Loucy (cell line): Measurements from ENCODE around the gene ATP1A2.

Experiments
- H2AFZ ChIP-seq: fragments of 200-600 bp; sonication (generic); 2 replicates; pipeline ENCODE4 v1.6.0; 2016; ENCODE audit warnings: antibody characterized with exemption, mild to moderate bottlenecking, low read length, moderate library complexity
- H3F3A ChIP-seq: fragments of 200-600 bp; 2 replicates; pipeline ENCODE4 v1.6.0; 2016; ENCODE audit warnings: antibody characterized with exemption, low read depth, mild to moderate bottlenecking
- H3K27me3 ChIP-seq: fragments of 200-600 bp; sonication (generic); 2 replicates; pipeline ENCODE4 v1.6.1; 2014; ENCODE audit warnings: low read length, mild to moderate bottlenecking; ENCODE audit not compliant: insufficient read depth, poor library complexity, severe bottlenecking
- H3K36me3 ChIP-seq: fragments of 200-600 bp; sonication (generic); 2 replicates; pipeline ENCODE4 v1.6.1; 2016; ENCODE audit warnings: low read length; ENCODE audit not compliant: insufficient read depth
- H3K4me1 ChIP-seq: fragments of 200-600 bp; sonication (generic); 2 replicates; pipeline ENCODE4 v1.5.1; 2014; ENCODE audit warnings: low read length, mild to moderate bottlenecking; ENCODE audit not compliant: insufficient read depth, poor library complexity, severe bottlenecking
- H3K4me2 ChIP-seq: fragments of 200-600 bp; sonication (generic); 2 replicates; pipeline ENCODE4 v1.6.0; 2014; ENCODE audit warnings: antibody characterized with exemption, low read length, low read depth, mild to moderate bottlenecking; ENCODE audit not compliant: poor library complexity, severe bottlenecking
- H3K4me3 ChIP-seq: fragments of 200-600 bp; sonication (generic); 2 replicates; pipeline ENCODE4 v1.5.1; 2014; ENCODE audit warnings: low read length, mild to moderate bottlenecking, mixed read lengths; ENCODE audit not compliant: poor library complexity, severe bottlenecking
- H3K79me2 ChIP-seq: fragments of 200-600 bp; sonication (generic); 2 replicates; pipeline ENCODE4 v1.6.1; 2014; ENCODE audit warnings: low read length; ENCODE audit not compliant: insufficient read depth
- H3K9ac ChIP-seq: fragments of 200-600 bp; sonication (generic); 2 replicates; pipeline ENCODE4 v1.6.0; 2014; ENCODE audit warnings: mild to moderate bottlenecking, low read depth, low read length, moderate library complexity; ENCODE audit not compliant: poor library complexity, severe bottlenecking
- H3K9me2 ChIP-seq: fragments of 200-600 bp; sonication (generic); replicated peaks from 2 replicates; pipeline ENCODE4 v1.6.1; 2016; ENCODE audit warnings: low read depth, low read length, mixed read lengths
- H3K9me3 ChIP-seq: fragments of 200-600 bp; sonication (generic); 2 replicates; pipeline ENCODE4 v1.6.1; 2014; ENCODE audit warnings: mild to moderate bottlenecking, antibody characterized with exemption, low read length, low read depth; ENCODE audit not compliant: insufficient read depth
- H4K20me1 ChIP-seq: fragments of 200-600 bp; sonication (generic); 2 replicates; pipeline ENCODE4 v1.6.0; 2014; ENCODE audit warnings: antibody characterized with exemption, low read length, mild to moderate bottlenecking; ENCODE audit not compliant: insufficient read depth, poor library complexity, severe bottlenecking
- CTCF ChIP-seq: fragments of 200-600 bp; sonication (generic); conservative IDR thresholded peaks from 2 replicates; pipeline ENCODE4 v1.5.1; 2014; ENCODE audit warnings: mild to moderate bottlenecking, antibody characterized with exemption, low read length
- EZH2phosphoT487 ChIP-seq: fragments of 200-600 bp; IDR thresholded peaks from 2 replicates; pipeline ENCODE4 v1.6.1; 2018; ENCODE audit warnings: antibody characterized with exemption, mild to moderate bottlenecking, moderate library complexity, borderline replicate concordance

Gene ATP1A2

DNA sequence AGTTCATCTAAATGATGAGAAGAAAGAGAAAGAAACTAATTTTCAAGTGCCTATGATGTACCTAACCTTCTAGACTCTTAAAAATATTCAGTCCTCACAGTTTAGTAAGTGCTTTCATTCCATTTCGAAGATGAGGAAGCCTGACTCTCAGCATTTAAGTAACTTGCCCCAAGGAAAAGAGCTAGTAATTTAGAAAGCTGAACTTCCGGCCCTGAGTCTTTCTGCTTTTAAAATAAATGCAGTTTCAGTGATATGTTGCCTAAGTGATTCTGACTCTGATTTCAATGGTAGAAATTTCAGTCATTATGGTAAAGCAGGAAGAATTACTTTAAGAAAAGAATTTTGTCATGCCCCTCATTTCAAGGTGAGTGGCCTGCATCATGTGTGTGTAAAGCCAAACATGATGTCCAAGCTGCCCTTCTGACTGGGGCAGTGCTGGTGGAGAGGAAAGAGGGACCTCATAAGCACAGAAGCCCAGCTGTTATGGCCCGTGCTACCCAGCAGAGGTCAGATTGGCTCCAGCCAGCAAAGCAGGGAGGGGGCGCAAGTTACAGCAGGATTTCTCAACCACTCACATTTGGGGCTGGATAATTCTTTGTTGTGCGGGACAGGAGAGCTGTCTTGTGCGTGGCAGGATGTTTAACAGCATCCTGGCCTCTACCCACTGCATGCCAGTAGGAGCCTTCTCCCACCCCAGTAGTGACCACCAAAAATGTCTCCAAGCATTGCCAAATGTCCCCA is 46.6 kb downstream of the ATP1A2 start:
- Histone ChIP-seq H3K9me3 (no peaks in the 10 kb centered on the region), H3K9me2 (no peaks in the 10 kb centered on the region), H3K4me3 (no peak overlapping the region), H3F3A (no peaks in the 10 kb centered on the region), H3K36me3 (no peaks in the 10 kb centered on the region), H3K27me3 (no peaks in the 10 kb centered on the region), H4K20me1 (no peaks in the 10 kb centered on the region), H3K4me1 (peaks cover 5% of the 10 kb centered on the region), H2AFZ (0 out of 2 replicates have a peak overlapping the region, but pooled peaks have one; percentile 20), H3K79me2 (no peaks in the 10 kb centered on the region), H3K4me2 (no peak overlapping the region), H3K9ac (no peak overlapping the region)
- TF ChIP-seq CTCF (peak; percentile 75), EZH2phosphoT487 (no peak)

DNA sequence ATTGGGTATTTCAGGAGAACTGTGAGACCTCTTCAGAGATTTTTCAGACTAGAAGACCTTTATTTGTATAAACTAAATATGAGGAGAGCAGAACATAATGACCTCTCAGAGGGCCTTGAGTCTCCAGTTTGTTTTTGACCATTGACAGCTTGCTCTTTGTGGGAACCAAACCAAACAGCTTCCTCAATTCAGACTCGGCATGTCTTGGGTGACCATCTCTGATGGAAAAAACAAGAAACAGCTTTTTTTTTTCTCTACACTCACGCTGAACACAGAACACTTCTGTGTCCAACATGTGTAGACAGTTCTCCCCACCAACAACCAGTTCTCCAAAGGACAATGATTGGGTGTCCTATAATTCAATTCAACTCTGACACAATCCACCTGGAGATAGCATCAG is 47.4 kb downstream of the ATP1A2 start:
- Histone ChIP-seq H3F3A (no peaks in the 10 kb centered on the region), H4K20me1 (no peaks in the 10 kb centered on the region), H3K4me1 (peaks cover 5% of the 10 kb centered on the region), H2AFZ (no peak overlapping the region), H3K9ac (no peak overlapping the region), H3K27me3 (no peaks in the 10 kb centered on the region), H3K9me2 (no peaks in the 10 kb centered on the region), H3K36me3 (no peaks in the 10 kb centered on the region), H3K79me2 (no peaks in the 10 kb centered on the region), H3K4me3 (no peak overlapping the region), H3K9me3 (no peaks in the 10 kb centered on the region), H3K4me2 (no peak overlapping the region)
- TF ChIP-seq CTCF = no peak
- no peak for TF ChIP-seq EZH2phosphoT487

DNA sequence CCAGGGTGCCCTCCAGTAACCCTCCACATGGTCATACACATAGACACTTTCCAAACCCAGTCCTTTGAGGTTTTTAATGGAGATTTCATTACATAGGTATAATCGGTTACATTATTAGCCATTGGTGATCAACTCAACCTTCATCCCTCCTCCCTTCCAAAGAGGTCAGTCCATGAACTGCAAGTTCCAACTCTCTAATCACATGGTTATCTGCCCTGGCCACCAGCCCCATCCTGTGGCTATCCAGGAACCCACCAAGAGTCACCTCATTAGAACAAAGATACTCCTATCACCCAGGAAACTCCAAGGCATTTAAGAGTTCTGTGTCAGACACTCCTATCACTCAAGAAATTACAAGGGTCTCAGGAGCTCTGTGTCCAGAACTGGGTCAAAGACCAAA is 48.1 kb downstream of the ATP1A2 start:
- no peaks in the 10 kb centered on the region for H3K36me3 ChIP-seq
- H3F3A ChIP-seq = no peaks in the 10 kb centered on the region
- no peak overlapping the region for H3K4me2 ChIP-seq
- H3K27me3 ChIP-seq = no peaks in the 10 kb centered on the region
- no peaks in the 10 kb centered on the region for H3K79me2 ChIP-seq
- H2AFZ ChIP-seq = no peak overlapping the region
- peaks cover 5% of the 10 kb centered on the region for H3K4me1 ChIP-seq
- H4K20me1 ChIP-seq = no peaks in the 10 kb centered on the region
- no peaks in the 10 kb centered on the region for H3K9me3 ChIP-seq
- TF ChIP-seq EZH2phosphoT487 (no peak), CTCF (no peak)
- no peak overlapping the region for H3K4me3 ChIP-seq
- no peaks in the 10 kb centered on the region for H3K9me2 ChIP-seq
- no peak overlapping the region for H3K9ac ChIP-seq
